ENCODE results near the gene TMEM92.

Gene TMEM92

DNA sequence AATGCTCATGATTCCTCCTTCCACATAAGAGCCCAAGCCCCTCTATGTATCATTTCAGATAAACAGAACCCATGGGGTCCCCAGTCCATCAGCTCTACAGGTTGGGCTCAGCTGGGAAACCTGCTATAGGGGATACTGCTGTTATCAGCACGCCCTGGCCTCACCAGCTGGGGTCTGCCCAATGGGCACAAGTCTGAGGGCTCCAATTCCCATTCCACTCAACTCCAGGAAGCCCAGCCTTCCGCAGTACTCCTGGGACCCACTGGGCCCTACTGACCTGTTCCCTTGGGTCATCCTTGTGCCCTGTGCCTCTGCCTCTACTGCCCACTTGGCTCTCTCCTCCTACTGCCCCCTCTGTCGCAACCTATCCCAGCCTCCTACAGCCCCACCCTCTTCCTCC is 55.5 kb downstream of the TMEM92 start:
- no peak for DNase-seq

DNA sequence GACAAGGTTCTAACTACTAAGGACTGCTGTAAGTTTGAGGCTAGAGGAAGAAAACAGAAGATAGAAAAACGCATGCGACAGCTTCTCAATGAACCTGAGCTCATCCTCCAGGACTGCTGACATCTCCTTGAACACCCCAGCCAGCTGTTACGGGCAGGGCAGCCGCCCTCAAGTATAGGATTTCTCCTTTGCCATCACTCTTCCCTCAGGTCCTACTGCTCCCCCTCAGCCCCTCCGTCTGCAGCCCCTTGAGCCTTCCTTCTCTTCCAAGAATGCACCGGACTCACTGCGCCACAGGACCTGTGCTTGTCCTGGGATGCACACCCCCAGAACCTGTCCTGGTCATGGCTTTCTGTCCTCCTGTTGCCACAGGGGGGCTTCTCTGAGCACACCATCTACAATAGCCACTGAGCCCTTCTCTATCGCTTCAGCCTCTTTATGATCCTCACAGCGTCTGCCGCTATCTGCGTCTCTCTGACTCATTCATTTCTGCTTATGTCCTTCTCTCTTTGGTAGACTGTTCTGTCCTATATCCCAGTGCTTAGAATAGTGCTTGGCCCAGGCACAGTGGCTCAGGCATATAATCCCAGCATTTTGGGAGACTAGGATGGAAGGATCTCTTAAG is 56.0 kb downstream of the TMEM92 start:
- no peak for DNase-seq

Data from midbrain (tissue), 1 donor.